ENCODE results near the gene GLI3.
A peak's percentile ranks its signal among the peaks of the same experiment; 100 is the strongest.

Gene GLI3

GRCh38 chr7:41940760-41941343, 296.2 kb downstream of the GLI3 start:
- no peak overlapping the region for H3K4me3 ChIP-seq (ENCODE audit: low read length)
- H3K9me3 ChIP-seq (ENCODE audit: insufficient read depth, low read length) = no peaks in the 10 kb centered on the region
- no peaks in the 10 kb centered on the region for H3K79me2 ChIP-seq (ENCODE audit: low read length)
- H3K4me2 ChIP-seq (ENCODE audit: low read length) = peak overlapping the region; percentile 16
- TF ChIP-seq CTCF (IDR thresholded peaks at IDR 0.05; ENCODE audit: low read depth, low read length) = peak; percentile 81
- no peak for TF ChIP-seq EZH2phosphoT487 (IDR thresholded peaks at IDR 0.05; ENCODE audit: low read depth)
- no peak overlapping the region for H2AFZ ChIP-seq (ENCODE audit: low read depth, low read length)
- no peaks in the 10 kb centered on the region for H3K36me3 ChIP-seq (replicated peaks; ENCODE audit: low read depth, low read length)
- H3K27ac ChIP-seq (ENCODE audit: low read length) = no peak overlapping the region
- H3K27me3 ChIP-seq (ENCODE audit: low read depth, low read length) = peaks cover 28% of the 10 kb centered on the region
- peaks cover 3% of the 10 kb centered on the region; the same call in 1 of the 2 replicates for H3K4me1 ChIP-seq (ENCODE audit: low read length)
- H3K9ac ChIP-seq (ENCODE audit: low read length) = no peak overlapping the region
- H4K20me1 ChIP-seq (ENCODE audit: insufficient read depth, low read length) = no peaks in the 10 kb centered on the region

DNA sequence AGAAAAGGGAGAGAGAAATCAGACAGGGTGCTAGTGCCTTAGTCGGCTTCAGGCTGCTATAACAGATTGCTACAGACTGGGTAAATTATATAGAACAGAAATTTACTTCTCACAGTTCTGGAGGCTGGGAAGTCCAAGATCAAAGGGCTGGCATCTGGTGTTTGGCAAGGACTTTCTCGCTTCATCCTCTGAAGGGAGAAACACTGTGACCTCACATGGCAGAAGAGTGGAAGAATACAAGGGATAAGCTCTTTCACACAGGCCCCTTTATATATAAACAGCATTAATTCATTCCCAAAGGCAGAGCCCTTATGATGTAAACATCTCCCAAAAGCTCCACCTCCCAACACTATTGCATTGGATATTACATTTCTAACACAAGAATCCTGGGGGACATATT, 298.6 kb downstream of the GLI3 start:
- no peak overlapping the region for H2AFZ ChIP-seq (ENCODE audit: low read depth, low read length)
- TF ChIP-seq CTCF (IDR thresholded peaks at IDR 0.05; ENCODE audit: low read depth, low read length) = no peak
- no peak for TF ChIP-seq EZH2phosphoT487 (IDR thresholded peaks at IDR 0.05; ENCODE audit: low read depth)
- H3K4me3 ChIP-seq (ENCODE audit: low read length) = no peak overlapping the region
- H3K79me2 ChIP-seq (ENCODE audit: low read length) = no peaks in the 10 kb centered on the region
- H3K4me1 ChIP-seq (ENCODE audit: low read length) = peaks cover 3% of the 10 kb centered on the region; the same call in 1 of the 2 replicates
- no peaks in the 10 kb centered on the region for H3K9me3 ChIP-seq (ENCODE audit: insufficient read depth, low read length)
- peaks cover 23% of the 10 kb centered on the region for H3K27me3 ChIP-seq (ENCODE audit: low read depth, low read length)
- H4K20me1 ChIP-seq (ENCODE audit: insufficient read depth, low read length) = no peaks in the 10 kb centered on the region
- H3K4me2 ChIP-seq (ENCODE audit: low read length) = no peak overlapping the region
- H3K36me3 ChIP-seq (replicated peaks; ENCODE audit: low read depth, low read length) = no peaks in the 10 kb centered on the region
- no peak overlapping the region for H3K27ac ChIP-seq (ENCODE audit: low read length)
- H3K9ac ChIP-seq (ENCODE audit: low read length) = no peak overlapping the region

GRCh38 chr7:41933427-41933826, 303.6 kb downstream of the GLI3 start:
- H4K20me1 ChIP-seq (ENCODE audit: insufficient read depth, low read length) = no peaks in the 10 kb centered on the region
- 0 out of 2 replicates have a peak, but pooled peaks cover 19% of the 10 kb centered on the region for H3K27me3 ChIP-seq (ENCODE audit: low read depth, low read length)
- H3K9ac ChIP-seq (ENCODE audit: low read length) = no peak overlapping the region
- H3K36me3 ChIP-seq (replicated peaks; ENCODE audit: low read depth, low read length) = no peaks in the 10 kb centered on the region
- no peaks in the 10 kb centered on the region for H3K79me2 ChIP-seq (ENCODE audit: low read length)
- H3K4me1 ChIP-seq (ENCODE audit: low read length) = no peaks in the 10 kb centered on the region
- TF ChIP-seq CTCF (IDR thresholded peaks at IDR 0.05; ENCODE audit: low read depth, low read length) (no peak), EZH2phosphoT487 (IDR thresholded peaks at IDR 0.05; ENCODE audit: low read depth) (no peak)
- no peaks in the 10 kb centered on the region for H3K9me3 ChIP-seq (ENCODE audit: insufficient read depth, low read length)
- H3K27ac ChIP-seq (ENCODE audit: low read length) = no peak overlapping the region
- no peak overlapping the region for H3K4me2 ChIP-seq (ENCODE audit: low read length)
- no peak overlapping the region for H3K4me3 ChIP-seq (ENCODE audit: low read length)
- no peak overlapping the region for H2AFZ ChIP-seq (ENCODE audit: low read depth, low read length)

- Histone ChIP-seq H3K4me2 (ENCODE audit: low read length) (no peak overlapping the region), H4K20me1 (ENCODE audit: insufficient read depth, low read length) (no peaks in the 10 kb centered on the region), H3K9me3 (ENCODE audit: insufficient read depth, low read length) (no peaks in the 10 kb centered on the region), H3K4me3 (ENCODE audit: low read length) (no peak overlapping the region), H3K36me3 (replicated peaks; ENCODE audit: low read depth, low read length) (no peaks in the 10 kb centered on the region), H3K27ac (ENCODE audit: low read length) (no peak overlapping the region), H3K9ac (ENCODE audit: low read length) (no peak overlapping the region), H3K79me2 (ENCODE audit: low read length) (no peaks in the 10 kb centered on the region), H3K27me3 (ENCODE audit: low read depth, low read length) (0 out of 2 replicates have a peak, but pooled peaks cover 19% of the 10 kb centered on the region), H2AFZ (ENCODE audit: low read depth, low read length) (no peak overlapping the region), H3K4me1 (ENCODE audit: low read length) (no peaks in the 10 kb centered on the region)
- TF ChIP-seq CTCF (IDR thresholded peaks at IDR 0.05; ENCODE audit: low read depth, low read length) (no peak), EZH2phosphoT487 (IDR thresholded peaks at IDR 0.05; ENCODE audit: low read depth) (no peak)
Measured at GRCh38 chr7:41931263-41931646, 305.8 kb downstream of the GLI3 start.

Measured in OCI-LY3 (cell line).